GM19324 (cell line): ENCODE data around the gene EGLN1.
"Not testable (repeated sequence)": the region's sequence is repeated elsewhere in the genome, so short reads cannot be mapped to it uniquely, and the experiment has no call there.

Experiments used
- ATAC-seq: cut with Tn5 transposase; IDR thresholded peaks from one replicate; pipeline ENCODE4 v1.9.1; 2021; ENCODE audit warnings: mild to moderate bottlenecking, moderate library complexity; ENCODE audit not compliant: unreplicated experiment, low FRiP score

EGLN1 gene

GRCh38 chr1:231372501-231372900 lies 49.6 kb downstream of the EGLN1 start:
- ATAC-seq = no peak

- no peak for ATAC-seq
Measured at GRCh38 chr1:231369282-231369681, 52.8 kb downstream of the EGLN1 start.

GRCh38 chr1:231364192-231364591 lies 57.9 kb downstream of the EGLN1 start:
- no peak for ATAC-seq

- ATAC-seq = no peak
Measured at GRCh38 chr1:231363624-231364023, 58.5 kb downstream of the EGLN1 start.

- ATAC-seq = no peak
Measured at GRCh38 chr1:231362325-231362724, 59.8 kb downstream of the EGLN1 start.

GRCh38 chr1:231359113-231359512 lies 63.0 kb downstream of the EGLN1 start:
- ATAC-seq = no peak

GRCh38 chr1:231357831-231358354 lies 64.2 kb downstream of the EGLN1 start:
- peak; percentile 72 for ATAC-seq

- no peak for ATAC-seq
Measured at GRCh38 chr1:231357187-231357772, 64.8 kb downstream of the EGLN1 start.

- no peak for ATAC-seq
Measured at GRCh38 chr1:231355171-231355570, 66.9 kb downstream of the EGLN1 start.

- ATAC-seq = no peak
Measured at GRCh38 chr1:231354330-231355020, 67.6 kb downstream of the EGLN1 start.

GRCh38 chr1:231353086-231353485 lies 69.0 kb downstream of the EGLN1 start:
- ATAC-seq = no peak

GRCh38 chr1:231351816-231352215 lies 70.3 kb downstream of the EGLN1 start:
- no peak for ATAC-seq

GRCh38 chr1:231348856-231349255 lies 73.2 kb downstream of the EGLN1 start:
- ATAC-seq = not testable (repeated sequence)

- ATAC-seq = no peak
Measured at GRCh38 chr1:231348442-231348841, 73.6 kb downstream of the EGLN1 start.

- no peak for ATAC-seq
Measured at GRCh38 chr1:231347961-231348360, 74.1 kb downstream of the EGLN1 start.

- no peak for ATAC-seq
Measured at GRCh38 chr1:231340328-231341013, 81.6 kb downstream of the EGLN1 start.

GRCh38 chr1:231338270-231339128 lies 83.6 kb downstream of the EGLN1 start, which contains the start of gene SPRTN:
TSS of gene SPRTN (plus strand) at chr1:231338293. CDS start at chr1:231338384, 91 bp downstream.
- ATAC-seq = peak; percentile 16

- peak; percentile 79 for ATAC-seq
Measured at GRCh38 chr1:231337472-231338269, 84.4 kb downstream of the EGLN1 start, which contains the start of gene EXOC8. TSS of gene EXOC8 (minus strand) at chr1:231337852. CDS start at chr1:231337745, 107 bp downstream.

GRCh38 chr1:231337043-231337471 lies 85.0 kb downstream of the EGLN1 start:
- no peak for ATAC-seq
